GM19239 (cell line): ENCODE measurements around the gene PRR20G.
"Not testable (repeated sequence)": the region's sequence is repeated elsewhere in the genome, so short reads cannot be mapped to it uniquely, and the experiment has no call there.

ENCODE experiments used
- DNase-seq: peaks from one replicate; pipeline ENCODE4 v3.0.0; 2011; ENCODE audit warnings: low spot score; ENCODE audit not compliant: insufficient read length
- FAIRE-seq: peaks from 2 replicates; lab custom pipeline; 2011; peaks lifted over from hg19 to GRCh38; lab: Jason Lieb, UNC

The PRR20G gene

GRCh38 chr3:127287840-127288239 is at the start of gene PRR20G:
TSS of gene PRR20G (minus strand) at chr3:127288046. CDS start at chr3:127287365, 681 bp downstream.
- no peak for FAIRE-seq
- DNase-seq = no peak

GRCh38 chr3:127337001-127337400 is 49.2 kb upstream of the PRR20G start:
- no peak for FAIRE-seq
- DNase-seq = no peak

- FAIRE-seq = no peak
- DNase-seq = no peak
Observed at GRCh38 chr3:127336101-127336500, 48.3 kb upstream of the PRR20G start.

GRCh38 chr3:127330385-127330784 is 42.5 kb upstream of the PRR20G start:
- DNase-seq (no peak), FAIRE-seq (no peak)

- no peak for FAIRE-seq
- no peak for DNase-seq
Observed at GRCh38 chr3:127329631-127330285, 41.9 kb upstream of the PRR20G start.

- DNase-seq (no peak), FAIRE-seq (no peak)
Observed at GRCh38 chr3:127328421-127328820, 40.6 kb upstream of the PRR20G start.

- FAIRE-seq (no peak), DNase-seq (no peak)
Observed at GRCh38 chr3:127326341-127326740, 38.5 kb upstream of the PRR20G start.

GRCh38 chr3:127325629-127325961 is 37.7 kb upstream of the PRR20G start:
- no peak for FAIRE-seq
- no peak for DNase-seq

GRCh38 chr3:127324913-127325628 is 37.2 kb upstream of the PRR20G start:
- FAIRE-seq (no peak), DNase-seq (no peak)

- DNase-seq = no peak
- FAIRE-seq = no peak
Observed at GRCh38 chr3:127324076-127324475, 36.2 kb upstream of the PRR20G start.

- FAIRE-seq (no peak), DNase-seq (no peak)
Observed at GRCh38 chr3:127323581-127323980, 35.7 kb upstream of the PRR20G start.

- FAIRE-seq = no peak
- no peak for DNase-seq
Observed at GRCh38 chr3:127321371-127321770, 33.5 kb upstream of the PRR20G start.

- DNase-seq (no peak), FAIRE-seq (no peak)
Observed at GRCh38 chr3:127320529-127321121, 32.8 kb upstream of the PRR20G start.

- FAIRE-seq = no peak
- DNase-seq = no peak
Observed at GRCh38 chr3:127316685-127317084, 28.8 kb upstream of the PRR20G start.

- FAIRE-seq (no peak), DNase-seq (no peak)
Observed at GRCh38 chr3:127312818-127313217, 25.0 kb upstream of the PRR20G start.

GRCh38 chr3:127308821-127309220 is 21.0 kb upstream of the PRR20G start:
- not testable (repeated sequence) for DNase-seq, FAIRE-seq

GRCh38 chr3:127307916-127308315 is 20.1 kb upstream of the PRR20G start:
- DNase-seq = no peak
- no peak for FAIRE-seq

GRCh38 chr3:127307112-127307835 is 19.4 kb upstream of the PRR20G start:
- DNase-seq = no peak
- FAIRE-seq = no peak

- FAIRE-seq (no peak), DNase-seq (no peak)
Observed at GRCh38 chr3:127306361-127307111, 18.7 kb upstream of the PRR20G start.

GRCh38 chr3:127305499-127306060 is 17.7 kb upstream of the PRR20G start:
- FAIRE-seq (no peak), DNase-seq (no peak)
